Ascending aorta (tissue), 2 donors: ENCODE measurements around the gene NSUN3. TPM values are rescaled to one million over a fixed set of nuclear protein-coding genes. Genes with fewer than 3 reads are reported as not detected.
A peak's percentile ranks its signal among the peaks of the same experiment; 100 is the strongest.

Experiments used
- DNase-seq, 2 donors: peaks; one replicate each; pipeline ENCODE4 v3.0.0-alpha.2; 2019; ENCODE audit warnings: low spot score in 2 of 2
- H3K27ac ChIP-seq, 2 donors: fragments of 200-600 bp; sonication (generic); one replicate each; pipeline ENCODE4 v1.5.1; 2016 to 2017; ENCODE audit warnings: mild to moderate bottlenecking in 1 of 2
- H3K27me3 ChIP-seq: fragments of 200-600 bp; sonication (generic); one replicate; pipeline ENCODE4 v1.5.1; 2017
- H3K36me3 ChIP-seq, 2 donors: fragments of 200-600 bp; sonication (generic); one replicate each; pipeline ENCODE4 v1.5.1; 2016
- H3K4me1 ChIP-seq, 2 donors: fragments of 200-600 bp; sonication (generic); one replicate each; pipeline ENCODE4 v1.5.1; 2016 to 2017; ENCODE audit warnings: mild to moderate bottlenecking in 1 of 2
- H3K4me3 ChIP-seq, 2 donors: fragments of 200-600 bp; sonication (generic); one replicate each; pipeline ENCODE4 v1.5.1; 2016 to 2017; ENCODE audit warnings: mild to moderate bottlenecking in 1 of 2
- H3K9me3 ChIP-seq, 2 donors: fragments of 200-600 bp; sonication (generic); one replicate each; pipeline ENCODE4 v1.5.1; 2016
- intact Hi-C: fragments of 100-400 bp; cut with DNase I; formaldehyde crosslinking; loops from one replicate; pipeline ENCODE4 v1.15.1; 2023
- total RNA-seq: library from RNA; depleted of rRNA; stranded (reverse); fragments of >200 nt; gene quantifications from one replicate; pipeline ENCODE4 v1.1.0, GENCODE V29; 2016
- TF ChIP-seq, protein P1 (sequence below), 3 experiments: fragments of 200-600 bp in 2 of 3; fragments of 450-650 bp in 1 of 3; sonication (generic) in 2 of 3; IDR thresholded peaks; one replicate each; pipeline ENCODE4 v1.5.1; 2016 to 2019; ENCODE audit warnings: antibody characterized with exemption in 3 of 3, mild to moderate bottlenecking in 1 of 3, moderate library complexity in 1 of 3

NSUN3 gene
- total RNA-seq, 1 donor from 2014 or later: 17.1 TPM

DNA sequence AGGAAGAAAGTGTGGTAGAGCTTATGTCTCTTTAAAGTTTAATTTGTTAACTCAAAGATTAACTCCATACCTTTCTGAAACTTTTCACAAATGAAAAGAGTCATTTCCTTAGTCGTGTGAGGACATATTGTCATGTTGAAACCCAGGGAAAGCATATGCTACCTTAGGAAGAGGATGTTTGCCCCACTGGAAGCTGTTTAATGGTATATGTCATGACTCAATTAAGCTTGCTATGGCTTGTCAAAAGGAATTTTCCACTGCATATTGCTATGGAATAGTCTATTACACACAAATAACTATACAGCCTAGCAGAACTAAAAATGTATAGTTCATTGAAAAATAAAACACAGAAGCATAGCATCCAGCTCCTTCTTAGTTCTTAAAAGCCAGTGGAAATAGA, 69.9 kb downstream of the NSUN3 start:
- Histone ChIP-seq H3K27me3 (no peaks in the 10 kb centered on the region), H3K9me3 (no peaks in the 10 kb centered on the region), H3K4me1 (no peaks in the 10 kb centered on the region), H3K4me3 (no peak overlapping the region), H3K36me3 (peaks cover 0 to 10% of the 10 kb centered on the region in 2 donors), H3K27ac (no peak overlapping the region)
- TF ChIP-seq, protein P1, sequence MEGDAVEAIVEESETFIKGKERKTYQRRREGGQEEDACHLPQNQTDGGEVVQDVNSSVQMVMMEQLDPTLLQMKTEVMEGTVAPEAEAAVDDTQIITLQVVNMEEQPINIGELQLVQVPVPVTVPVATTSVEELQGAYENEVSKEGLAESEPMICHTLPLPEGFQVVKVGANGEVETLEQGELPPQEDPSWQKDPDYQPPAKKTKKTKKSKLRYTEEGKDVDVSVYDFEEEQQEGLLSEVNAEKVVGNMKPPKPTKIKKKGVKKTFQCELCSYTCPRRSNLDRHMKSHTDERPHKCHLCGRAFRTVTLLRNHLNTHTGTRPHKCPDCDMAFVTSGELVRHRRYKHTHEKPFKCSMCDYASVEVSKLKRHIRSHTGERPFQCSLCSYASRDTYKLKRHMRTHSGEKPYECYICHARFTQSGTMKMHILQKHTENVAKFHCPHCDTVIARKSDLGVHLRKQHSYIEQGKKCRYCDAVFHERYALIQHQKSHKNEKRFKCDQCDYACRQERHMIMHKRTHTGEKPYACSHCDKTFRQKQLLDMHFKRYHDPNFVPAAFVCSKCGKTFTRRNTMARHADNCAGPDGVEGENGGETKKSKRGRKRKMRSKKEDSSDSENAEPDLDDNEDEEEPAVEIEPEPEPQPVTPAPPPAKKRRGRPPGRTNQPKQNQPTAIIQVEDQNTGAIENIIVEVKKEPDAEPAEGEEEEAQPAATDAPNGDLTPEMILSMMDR (IDR thresholded peaks at IDR 0.05): no peak
- DNase-seq: no peak
- intact Hi-C loops: no loop called here

DNA sequence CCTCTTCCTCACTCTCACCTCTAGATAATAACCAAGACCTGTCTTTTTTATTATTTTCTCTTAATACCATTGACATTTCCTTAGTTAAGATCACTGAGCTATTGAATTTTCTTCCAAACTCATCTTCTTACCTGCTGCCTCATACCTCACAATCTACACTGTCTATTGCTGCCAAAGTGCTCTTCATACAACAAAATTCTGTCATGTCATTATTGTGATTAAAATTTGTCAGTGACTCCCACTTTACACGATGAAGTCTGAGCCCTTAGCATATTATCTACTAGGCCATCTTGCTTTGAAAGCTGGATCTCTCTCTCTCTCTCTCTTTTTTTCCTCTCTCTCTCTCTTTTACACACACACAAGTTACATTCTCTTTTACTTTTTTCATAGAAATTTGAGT, 73.3 kb downstream of the NSUN3 start:
- intact Hi-C loops: no loop called here
- Histone ChIP-seq H3K27me3 (no peaks in the 10 kb centered on the region), H3K4me1 (no peaks in the 10 kb centered on the region), H3K36me3 (no peaks in the 10 kb centered on the region), H3K4me3 (no peak overlapping the region), H3K27ac (no peak overlapping the region), H3K9me3 (no peaks in the 10 kb centered on the region)
- TF ChIP-seq, protein P1 (IDR thresholded peaks at IDR 0.05): no peak
- no peak for DNase-seq

DNA sequence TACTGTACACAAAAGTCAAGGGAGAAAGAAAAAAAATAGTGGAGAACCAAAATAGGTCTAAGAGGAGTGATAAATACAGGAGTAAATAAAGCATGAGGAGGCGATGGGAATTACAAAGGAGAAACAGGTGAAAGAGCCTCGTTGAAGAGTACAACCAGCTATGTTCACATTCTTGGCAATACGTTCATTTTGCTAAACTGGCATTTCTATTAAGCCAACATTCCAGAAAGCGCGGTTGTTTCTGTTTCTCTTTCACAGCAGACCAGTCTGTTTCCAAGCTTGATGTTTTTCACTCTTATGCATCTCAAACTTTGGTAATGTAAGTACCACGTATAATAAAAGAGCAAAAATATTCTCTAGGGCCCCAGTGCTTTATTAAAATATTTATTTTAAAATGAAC, 74.5 kb downstream of the NSUN3 start:
- H3K27ac ChIP-seq: no peak overlapping the region
- H3K9me3 ChIP-seq: no peaks in the 10 kb centered on the region
- no peak for DNase-seq
- no peaks in the 10 kb centered on the region for H3K27me3 ChIP-seq
- no peaks in the 10 kb centered on the region for H3K36me3 ChIP-seq
- intact Hi-C loops: no loop called here
- H3K4me3 ChIP-seq: peak overlapping the region in 1 of 2 donors; percentile 43
- TF ChIP-seq, protein P1 (IDR thresholded peaks at IDR 0.05): no peak
- H3K4me1 ChIP-seq: no peaks in the 10 kb centered on the region

DNA sequence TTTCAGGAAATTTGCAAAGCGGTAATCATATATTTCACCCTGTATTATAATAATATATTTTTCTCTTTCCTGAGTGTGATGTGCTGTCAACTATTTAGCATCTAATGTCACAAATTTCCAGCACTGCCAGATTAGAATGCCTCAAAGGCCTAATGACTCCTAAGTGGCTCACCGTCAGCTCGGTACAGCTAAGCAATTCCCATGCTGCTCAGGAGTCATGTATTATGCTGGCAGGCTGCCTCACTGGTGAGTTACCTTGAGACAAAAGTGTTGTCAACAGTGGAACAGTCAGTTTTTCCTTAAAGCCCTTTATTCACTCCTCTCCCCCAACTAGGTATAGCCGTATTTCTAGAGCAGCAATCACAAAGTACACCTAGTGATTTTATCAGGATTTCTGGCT, 83.6 kb downstream of the NSUN3 start:
- Histone ChIP-seq H3K36me3 (no peaks in the 10 kb centered on the region), H3K4me3 (no peak overlapping the region), H3K27me3 (no peaks in the 10 kb centered on the region), H3K9me3 (no peaks in the 10 kb centered on the region), H3K4me1 (no peaks in the 10 kb centered on the region), H3K27ac (no peak overlapping the region)
- TF ChIP-seq, protein P1 (IDR thresholded peaks at IDR 0.05): no peak
- intact Hi-C loops: no loop called here
- DNase-seq: no peak

DNA sequence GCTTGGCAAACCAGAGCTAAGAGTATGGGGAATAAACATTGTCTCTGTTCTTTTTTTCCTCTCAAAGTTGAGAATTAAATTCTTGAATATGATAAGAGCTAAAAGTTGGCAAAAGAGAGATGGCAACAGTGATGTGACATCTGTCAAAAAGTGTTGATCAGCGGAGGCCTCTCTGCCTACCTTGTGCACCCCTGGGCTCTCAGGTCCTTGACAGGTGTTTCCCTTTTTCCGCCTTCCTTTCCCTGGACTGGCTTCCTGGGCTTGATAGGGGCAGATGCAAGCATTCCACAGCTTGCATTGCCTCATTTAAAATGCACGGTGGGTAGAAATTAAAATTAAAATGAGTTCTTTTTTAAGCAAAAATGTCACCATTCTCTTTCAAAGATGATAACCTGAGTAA, 84.2 kb downstream of the NSUN3 start:
- Histone ChIP-seq H3K27ac (no peak overlapping the region), H3K4me1 (no peaks in the 10 kb centered on the region), H3K9me3 (no peaks in the 10 kb centered on the region), H3K27me3 (no peaks in the 10 kb centered on the region), H3K4me3 (no peak overlapping the region), H3K36me3 (no peaks in the 10 kb centered on the region)
- intact Hi-C loops: no loop called here
- no peak for DNase-seq
- TF ChIP-seq, protein P1 (IDR thresholded peaks at IDR 0.05): no peak

DNA sequence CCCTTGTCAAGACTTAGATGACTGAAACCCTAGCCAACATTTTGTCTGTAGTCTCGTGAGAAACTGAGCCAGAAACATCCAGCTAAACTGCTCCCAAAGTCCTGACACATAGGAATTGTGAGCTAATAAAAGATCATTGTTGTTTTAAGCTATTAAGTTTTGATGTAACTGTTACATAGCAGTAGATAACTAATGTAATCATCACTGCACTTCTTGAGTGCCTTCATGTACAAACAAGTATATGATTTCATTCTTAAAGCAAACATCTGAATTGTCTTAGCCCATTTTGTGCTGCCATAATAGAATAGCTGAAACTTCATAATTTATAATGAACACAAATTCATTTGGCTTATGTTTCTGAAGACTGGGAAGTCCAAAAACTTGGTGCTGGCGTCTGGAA, 87.3 kb downstream of the NSUN3 start:
- Histone ChIP-seq H3K4me3 (no peak overlapping the region), H3K27me3 (no peaks in the 10 kb centered on the region), H3K9me3 (no peaks in the 10 kb centered on the region), H3K27ac (no peak overlapping the region), H3K36me3 (no peaks in the 10 kb centered on the region), H3K4me1 (no peaks in the 10 kb centered on the region)
- TF ChIP-seq, protein P1 (IDR thresholded peaks at IDR 0.05): no peak
- DNase-seq: no peak
- intact Hi-C loops: no loop called here
